IMR-90 (cell line): Measurements from ENCODE around the gene MT1H. TPM values are rescaled to one million over a fixed set of nuclear protein-coding genes. Genes with fewer than 3 reads are reported as not detected.
"Not testable (repeated sequence)": the region's sequence is repeated elsewhere in the genome, so short reads cannot be mapped to it uniquely, and the experiment has no call there.

Experiments
- ATAC-seq: fragments of 200-7000 bp; cut with Tn5 transposase; 2 replicates; pipeline ENCODE4 v1.9.1; 2020; ENCODE audit warnings: low read depth, mild to moderate bottlenecking, moderate library complexity
- BruUV-seq: library from RNA; stranded (reverse); fragments of 400-500 nt; replicated peaks from 2 replicates; lab custom pipeline; 2021; lab: Mats Ljungman, UMichigan
- CTCF ChIA-PET: fragments of 300-600 bp; formaldehyde crosslinking; extraction: SDS; loops from one replicate; lab custom pipeline; 2021; ENCODE audit warnings: antibody characterized with exemption; lab: Yijun Ruan, JAX
- POLR2A ChIA-PET: fragments of 300-600 bp; sonication (Branson Sonifier 250); formaldehyde crosslinking; loops from one replicate; lab custom pipeline; 2022; ENCODE audit warnings: antibody characterized with exemption; ENCODE audit not compliant: unreplicated experiment; lab: Charles Lee
- DNase-seq: peaks from one replicate; pipeline ENCODE4 v3.0.0; 2013
- H2AFZ ChIP-seq: replicated peaks from 2 replicates; pipeline ENCODE3; 2013; ENCODE audit warnings: low read length, mild to moderate bottlenecking; ENCODE audit not compliant: poor library complexity
- H2AK5ac ChIP-seq: 2 replicates; pipeline ENCODE4 v1.6.1; 2013; ENCODE audit warnings: low read depth, low read length, inconsistent platforms
- H2AK9ac ChIP-seq: replicated peaks from 2 replicates; pipeline ENCODE3; 2013; ENCODE audit warnings: mild to moderate bottlenecking, low read depth, low read length, moderate library complexity; ENCODE audit not compliant: poor library complexity
- H2BK120ac ChIP-seq: 2 replicates; pipeline ENCODE4 v1.6.1; 2013; ENCODE audit warnings: low read depth, low read length, inconsistent platforms
- H2BK15ac ChIP-seq: 3 replicates; pipeline ENCODE4 v1.6.1; 2013; ENCODE audit warnings: low read depth, low read length, inconsistent platforms
- H2BK20ac ChIP-seq: 2 replicates; pipeline ENCODE4 v1.6.1; 2013; ENCODE audit warnings: low read depth, mild to moderate bottlenecking, inconsistent platforms, low read length, moderate library complexity
- H2BK5ac ChIP-seq: 2 replicates; pipeline ENCODE4 v1.6.1; 2013; ENCODE audit warnings: mild to moderate bottlenecking, low read depth, low read length, inconsistent platforms; ENCODE audit not compliant: poor library complexity, severe bottlenecking
- H3K14ac ChIP-seq: replicated peaks from 2 replicates; pipeline ENCODE4 v1.6.1; 2013; ENCODE audit warnings: low read depth, low read length, inconsistent platforms
- H3K18ac ChIP-seq: 2 replicates; pipeline ENCODE4 v1.6.1; 2013; ENCODE audit warnings: low read depth, low read length, control low read depth
- H3K23ac ChIP-seq: 2 replicates; pipeline ENCODE4 v1.6.1; 2013; ENCODE audit warnings: low read depth, low read length, inconsistent platforms
- H3K27ac ChIP-seq: 2 replicates; pipeline ENCODE4 v1.5.1; 2013; ENCODE audit warnings: mild to moderate bottlenecking, control low read depth, low read length; ENCODE audit not compliant: insufficient read depth
- H3K27me3 ChIP-seq: 2 replicates; pipeline ENCODE4 v1.6.1; 2013; ENCODE audit warnings: low read length; ENCODE audit not compliant: control insufficient read depth, insufficient read depth
- H3K36me3 ChIP-seq: 2 replicates; pipeline ENCODE4 v1.6.1; 2013; ENCODE audit warnings: low read length, mixed read lengths; ENCODE audit not compliant: control insufficient read depth, insufficient read depth
- H3K4ac ChIP-seq: 2 replicates; pipeline ENCODE4 v1.6.1; 2013; ENCODE audit warnings: low read depth, low read length, inconsistent platforms
- H3K4me1 ChIP-seq: 2 replicates; pipeline ENCODE4 v1.6.1; 2013; ENCODE audit warnings: low read length, mixed read lengths; ENCODE audit not compliant: control insufficient read depth, insufficient read depth
- H3K4me2 ChIP-seq: 2 replicates; pipeline ENCODE4 v1.6.1; 2013; ENCODE audit warnings: low read depth, mild to moderate bottlenecking, control low read depth, low read length, moderate library complexity
- H3K4me3 ChIP-seq: 2 replicates; pipeline ENCODE4 v1.5.1; 2013; ENCODE audit warnings: low read depth, mild to moderate bottlenecking, control low read depth, low read length, moderate library complexity; ENCODE audit not compliant: insufficient read depth
- H3K56ac ChIP-seq: 2 replicates; pipeline ENCODE4 v1.6.1; 2013; ENCODE audit warnings: low read length, inconsistent platforms; ENCODE audit not compliant: insufficient read depth; ENCODE audit errors: extremely low read depth
- H3K79me1 ChIP-seq, 2 experiments: 2 replicates each; pipeline ENCODE4 v1.6.1; 2013; ENCODE audit warnings: low read length in 2 of 2, inconsistent platforms in 1 of 2, low read depth in 1 of 2
- H3K9ac ChIP-seq: 2 replicates; pipeline ENCODE4 v1.6.1; 2013; ENCODE audit warnings: low read depth, low read length, control low read depth
- H3K9me1 ChIP-seq: 2 replicates; pipeline ENCODE4 v1.6.1; 2013; ENCODE audit warnings: low read length, inconsistent platforms; ENCODE audit not compliant: insufficient read depth
- H3K9me3 ChIP-seq: 2 replicates; pipeline ENCODE4 v1.6.1; 2013; ENCODE audit warnings: low read length; ENCODE audit not compliant: control insufficient read depth, insufficient read depth
- H4K20me1 ChIP-seq: 2 replicates; pipeline ENCODE4 v1.6.1; 2013; ENCODE audit warnings: low read length, inconsistent platforms; ENCODE audit not compliant: insufficient read depth
- H4K5ac ChIP-seq: 2 replicates; pipeline ENCODE4 v1.6.1; 2013; ENCODE audit warnings: mild to moderate bottlenecking, low read depth, low read length, control low read depth
- H4K8ac ChIP-seq, 2 experiments: 2 replicates each; pipeline ENCODE4 v1.6.1; 2013; ENCODE audit warnings: low read depth in 2 of 2, low read length in 2 of 2, control low read depth in 1 of 2, inconsistent platforms in 1 of 2
- H4K91ac ChIP-seq: 2 replicates; pipeline ENCODE4 v1.6.1; 2013; ENCODE audit warnings: low read depth, low read length, inconsistent platforms; ENCODE audit not compliant: insufficient read depth
- CTCF ChIP-seq: conservative IDR thresholded peaks from 2 replicates; pipeline ENCODE4 v1.5.1; 2012; ENCODE audit warnings: mild to moderate bottlenecking, low read depth, low read length, improper control_type of control experiment
- MXI1 ChIP-seq: IDR thresholded peaks from 2 replicates; pipeline ENCODE4 v1.6.1; 2012; ENCODE audit warnings: low read depth, mild to moderate bottlenecking, low read length, moderate library complexity, borderline replicate concordance
- RAD21 ChIP-seq: IDR thresholded peaks from 2 replicates; pipeline ENCODE4 v1.6.1; 2012; ENCODE audit warnings: low read length, improper control_type of control experiment
- SMC3 ChIP-seq: fragments of 150-350 bp; IDR thresholded peaks from 2 replicates; pipeline ENCODE4 v1.6.1; 2016; ENCODE audit warnings: low read depth, mild to moderate bottlenecking, antibody characterized with exemption, low read length, moderate library complexity
- WGBS, 2 experiments: methylation state at CpG; one replicate each; pipeline versions ENCODE4 v1.1.5 to v1.1.7; 2013; ENCODE audit warnings: missing lambda C conversion rate in 2 of 2; ENCODE audit not compliant: insufficient read length in 1 of 2; ENCODE audit errors: extremely low coverage in 2 of 2; 5-methylcytosine and 5-hydroxymethylcytosine counted together
- dilution Hi-C: fragments of 300-500 bp; cut with HindIII; formaldehyde crosslinking; loops from one replicate; pipeline ENCODE4 v1.14.3; 2018; ENCODE audit warnings: low sequenced_read_pairs; ENCODE audit not compliant: unreplicated experiment
- in situ Hi-C: fragments of 300-500 bp; cut with MboI; formaldehyde crosslinking; loops from 3 replicates; pipeline ENCODE4 v1.14.3; 2019; ENCODE audit warnings: low sequenced_read_pairs, inconsistent platforms, mixed read lengths
- intact Hi-C: fragments of 100-400 bp; cut with micrococcal nuclease; formaldehyde crosslinking; loops from 2 replicates; pipeline ENCODE4 v1.10.0; 2022
- polyA plus RNA-seq, 3 experiments: library from polyadenylated mRNA; depleted of rRNA; stranded (reverse); fragments of >200 nt; gene quantifications; 2 replicates each; pipeline ENCODE4 v1.2.3, GENCODE V29; 2012; ENCODE audit warnings: low replicate concordance in 1 of 3
- total RNA-seq: library from RNA; depleted of rRNA; stranded (reverse); fragments of >200 nt; gene quantifications from 2 replicates; pipeline ENCODE4 v1.2.3, GENCODE V29; 2012

MT1H gene
- total and polyA plus RNA-seq, 2 of the 4 experiments (the other 2 are of a cell fraction) = not detected

- TF ChIP-seq RAD21 (peak; percentile 46), MXI1 (no peak), SMC3 (peak; percentile 31; the same call in 1 of the 2 replicates), CTCF (peak; percentile 45)
- H3K9me1 ChIP-seq = peaks cover 5% of the 10 kb centered on the region
- H3K9ac ChIP-seq = no peak overlapping the region
- in situ Hi-C loops (no loop called here), intact Hi-C loops (no loop called here), dilution Hi-C loops (no loop called here)
- no peak overlapping the region for H4K5ac ChIP-seq
- peaks cover 40% of the 10 kb centered on the region for H3K27me3 ChIP-seq
- no peak overlapping the region for H2BK120ac ChIP-seq
- no peak overlapping the region for H2BK15ac ChIP-seq
- H3K36me3 ChIP-seq = no peaks in the 10 kb centered on the region
- no peak overlapping the region for H3K4me3 ChIP-seq
- no peak overlapping the region for H3K4me2 ChIP-seq
- H3K4ac ChIP-seq = no peak overlapping the region
- ChIA-PET CTCF (interaction anchor here (0.7 to 2.7 kb wide), 5 partner anchors 9 to 56 kb away, joined by 3 to 10 read pairs (median 5); partner anchors contain the start of gene MT1X), POLR2A (no interaction called here)
- H4K91ac ChIP-seq = no peak overlapping the region
- 20% methylated on average over 1 of the region's 12 CpGs; no CpG with 5 or more reads in 1 of the 2 experiments for WGBS, 2 experiments
- H3K9me3 ChIP-seq = no peaks in the 10 kb centered on the region
- no peak overlapping the region for H3K27ac ChIP-seq
- H3K23ac ChIP-seq = no peak overlapping the region
- H2AK9ac ChIP-seq = no peak overlapping the region
- no peaks in the 10 kb centered on the region for H3K79me1 ChIP-seq
- H4K8ac ChIP-seq = no peak overlapping the region
- H3K14ac ChIP-seq = no peak overlapping the region
- H2BK5ac ChIP-seq = no peak overlapping the region
- peaks cover 4% of the 10 kb centered on the region; the same call in 1 of the 2 replicates for H4K20me1 ChIP-seq
- no peak overlapping the region for H2AK5ac ChIP-seq
- H2AFZ ChIP-seq = no peak overlapping the region
- H3K18ac ChIP-seq = no peak overlapping the region
- no peak overlapping the region for H2BK20ac ChIP-seq
- peaks cover 13% of the 10 kb centered on the region for H3K4me1 ChIP-seq
- no peak overlapping the region for H3K56ac ChIP-seq
- ATAC-seq (no peak), DNase-seq (peak; percentile 20)
- BruUV-seq = no TSS peak
These were observed 4.3 kb downstream of the MT1H start for GRCh38 chr16:56673921-56674320.

GRCh38 chr16:56674570-56674969 lies 5.0 kb downstream of the MT1H start:
- CTCF ChIA-PET = interaction anchor here (0.7 to 2.7 kb wide), 3 partner anchors 8 to 27 kb away, joined by 5 to 10 read pairs (median 8); partner anchors contain the start of gene MT1X
- H2BK15ac ChIP-seq, H2AFZ ChIP-seq, H3K36me3 ChIP-seq, H3K18ac ChIP-seq, intact Hi-C loops, H2BK5ac ChIP-seq, H4K5ac ChIP-seq, H2BK20ac ChIP-seq, H3K9ac ChIP-seq, H3K4ac ChIP-seq, H2AK5ac ChIP-seq, H2BK120ac ChIP-seq, H3K4me3 ChIP-seq, H3K9me3 ChIP-seq, H3K9me1 ChIP-seq, BruUV-seq, H4K91ac ChIP-seq, dilution Hi-C loops, H4K20me1 ChIP-seq, ATAC-seq, H3K14ac ChIP-seq, H3K79me1 ChIP-seq, H3K4me2 ChIP-seq, in situ Hi-C loops, H3K23ac ChIP-seq, H2AK9ac ChIP-seq, DNase-seq, H4K8ac ChIP-seq, H3K56ac ChIP-seq, H3K27ac ChIP-seq, POLR2A ChIA-PET: not testable (repeated sequence)
- WGBS, 2 experiments = no CpG with 5 or more reads among the region's 6 CpGs
- Histone ChIP-seq H3K27me3 (peaks cover 33% of the 10 kb centered on the region), H3K4me1 (peaks cover 13% of the 10 kb centered on the region)
